ENCODE results near the gene FBXO22.

DNA sequence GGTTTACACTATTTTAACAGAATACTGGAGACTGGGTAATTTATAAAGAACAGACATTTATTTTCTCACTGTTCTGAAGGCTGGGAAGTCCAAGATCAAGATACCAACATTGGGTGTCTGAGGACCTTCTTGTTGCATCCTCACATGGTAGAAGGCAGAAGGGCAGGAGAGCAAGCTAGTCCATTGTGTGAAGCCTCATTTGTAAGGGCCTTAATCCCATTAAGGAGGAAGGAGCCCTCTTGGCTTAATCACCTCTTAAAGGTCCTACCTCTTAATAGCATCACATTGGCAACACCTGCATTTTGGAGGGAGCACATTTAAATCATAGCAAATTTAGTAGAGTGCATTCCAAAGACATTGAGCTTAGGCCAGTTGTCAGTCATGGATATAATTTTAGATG, 34.2 kb upstream of the FBXO22 start:
- TF ChIP-seq EZH2phosphoT487 (IDR thresholded peaks at IDR 0.05; ENCODE audit: insufficient read depth, low read depth) (no peak), EZH2 (IDR thresholded peaks at IDR 0.05; ENCODE audit: insufficient read depth, poor library complexity, severe bottlenecking) (no peak)
